ENCODE measurements around the gene SNTG2. TPM values are rescaled to one million over a fixed set of nuclear protein-coding genes. Genes with fewer than 3 reads are reported as not detected.
"Not testable (repeated sequence)": the region's sequence is repeated elsewhere in the genome, so short reads cannot be mapped to it uniquely, and the experiment has no call there.

The SNTG2 gene
- total and polyA plus RNA-seq, 9 donors = 0.17 to 5.7 (median 1.3) TPM; not detected in 1

DNA sequence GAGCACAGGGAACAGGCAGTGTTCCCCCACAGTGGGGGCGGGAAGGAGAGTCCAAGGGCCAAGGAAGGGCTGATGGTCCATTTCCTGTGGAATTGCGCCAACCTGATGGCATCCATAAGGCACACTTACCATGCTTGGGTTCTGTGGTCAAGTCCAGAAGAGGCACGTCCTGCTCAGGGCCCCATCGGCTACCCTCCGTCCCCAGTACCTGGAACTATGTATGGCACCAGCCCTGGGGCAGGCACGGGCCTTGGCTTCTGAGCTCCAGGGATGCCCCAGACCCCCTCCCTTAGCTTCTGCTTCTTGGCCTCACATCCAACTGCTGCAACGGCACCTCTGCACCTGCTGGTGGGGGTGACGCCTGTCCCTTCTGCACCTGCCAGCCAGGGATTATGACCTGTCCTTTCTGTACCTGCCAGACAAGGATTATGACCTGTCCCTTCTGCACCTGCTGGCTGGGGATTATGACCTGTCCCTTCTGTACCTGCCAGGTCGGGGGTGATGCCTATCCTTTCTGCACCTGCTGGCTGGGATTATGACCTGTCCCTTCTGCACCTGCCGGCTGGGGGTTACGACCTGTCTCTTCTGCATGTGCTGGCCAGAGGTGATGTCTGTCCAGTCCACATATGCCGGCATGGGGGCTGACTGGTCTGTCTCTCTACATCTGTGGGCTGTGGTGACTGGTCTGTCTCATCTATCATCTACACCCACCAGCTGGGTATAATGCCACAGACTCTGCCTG is 45.4 kb upstream of the SNTG2 start:
- DNase-seq = no peak
- no peaks in the 10 kb centered on the region for H3K9me3 ChIP-seq
- no peak for TF ChIP-seq EP300 (IDR thresholded peaks at IDR 0.05)
- TF ChIP-seq POLR2A (IDR thresholded peaks at IDR 0.05) = no peak
- TF ChIP-seq CTCF (IDR thresholded peaks at IDR 0.05) = no peak
- intact Hi-C loops (cut with DNase I) = no loop called here
- 82 to 88% (median 83%) methylated on average over 11 to 12 of the region's 12 CpGs for WGBS, 3 donors
- H3K27me3 ChIP-seq = no peaks in the 10 kb centered on the region
- no peak overlapping the region for H3K27ac ChIP-seq
- no peak overlapping the region for H3K4me3 ChIP-seq
- no peaks in the 10 kb centered on the region for H3K4me1 ChIP-seq (ENCODE audit: insufficient read depth)
- no peaks in the 10 kb centered on the region for H3K36me3 ChIP-seq

GRCh38 chr2:905833-906140 is 44.9 kb upstream of the SNTG2 start:
- WGBS, 3 donors = 92 to 95% (median 95%) methylated on average over 5 of the region's 5 CpGs
- no peaks in the 10 kb centered on the region for H3K36me3 ChIP-seq
- H3K4me1 ChIP-seq (ENCODE audit: insufficient read depth) = no peaks in the 10 kb centered on the region
- no peak for TF ChIP-seq EP300 (IDR thresholded peaks at IDR 0.05)
- no peak for TF ChIP-seq CTCF (IDR thresholded peaks at IDR 0.05)
- no peak overlapping the region for H3K4me3 ChIP-seq
- no peak overlapping the region for H3K27ac ChIP-seq
- intact Hi-C loops (cut with DNase I) = no loop called here
- no peaks in the 10 kb centered on the region for H3K27me3 ChIP-seq
- DNase-seq = no peak
- H3K9me3 ChIP-seq = no peaks in the 10 kb centered on the region

GRCh38 chr2:907706-908105 is 42.9 kb upstream of the SNTG2 start:
- no peaks in the 10 kb centered on the region for H3K27me3 ChIP-seq
- H3K4me3 ChIP-seq = no peak overlapping the region
- DNase-seq = no peak
- WGBS, 3 donors = 79 to 88% (median 82%) methylated on average over 7 of the region's 7 CpGs
- H3K9me3 ChIP-seq = no peaks in the 10 kb centered on the region
- no peaks in the 10 kb centered on the region for H3K4me1 ChIP-seq (ENCODE audit: insufficient read depth)
- intact Hi-C loops (cut with DNase I) = no loop called here
- no peak overlapping the region for H3K27ac ChIP-seq
- TF ChIP-seq EP300 (IDR thresholded peaks at IDR 0.05) = no peak
- TF ChIP-seq CTCF (IDR thresholded peaks at IDR 0.05) = no peak
- TF ChIP-seq POLR2A (IDR thresholded peaks at IDR 0.05) = no peak
- H3K36me3 ChIP-seq = no peaks in the 10 kb centered on the region

GRCh38 chr2:908568-908967 is 42.1 kb upstream of the SNTG2 start:
- Histone ChIP-seq H3K36me3 (no peaks in the 10 kb centered on the region), H3K4me1 (ENCODE audit: insufficient read depth) (no peaks in the 10 kb centered on the region), H3K27me3 (no peaks in the 10 kb centered on the region), H3K4me3 (no peak overlapping the region), H3K9me3 (no peaks in the 10 kb centered on the region), H3K27ac (no peak overlapping the region)
- WGBS, 3 donors = 72 to 81% (median 74%) methylated on average over 4 of the region's 4 CpGs
- no peak for TF ChIP-seq POLR2A (IDR thresholded peaks at IDR 0.05)
- TF ChIP-seq CTCF (IDR thresholded peaks at IDR 0.05) = no peak
- no peak for TF ChIP-seq EP300 (IDR thresholded peaks at IDR 0.05)
- intact Hi-C loops (cut with DNase I) = no loop called here
- no peak for DNase-seq

DNA sequence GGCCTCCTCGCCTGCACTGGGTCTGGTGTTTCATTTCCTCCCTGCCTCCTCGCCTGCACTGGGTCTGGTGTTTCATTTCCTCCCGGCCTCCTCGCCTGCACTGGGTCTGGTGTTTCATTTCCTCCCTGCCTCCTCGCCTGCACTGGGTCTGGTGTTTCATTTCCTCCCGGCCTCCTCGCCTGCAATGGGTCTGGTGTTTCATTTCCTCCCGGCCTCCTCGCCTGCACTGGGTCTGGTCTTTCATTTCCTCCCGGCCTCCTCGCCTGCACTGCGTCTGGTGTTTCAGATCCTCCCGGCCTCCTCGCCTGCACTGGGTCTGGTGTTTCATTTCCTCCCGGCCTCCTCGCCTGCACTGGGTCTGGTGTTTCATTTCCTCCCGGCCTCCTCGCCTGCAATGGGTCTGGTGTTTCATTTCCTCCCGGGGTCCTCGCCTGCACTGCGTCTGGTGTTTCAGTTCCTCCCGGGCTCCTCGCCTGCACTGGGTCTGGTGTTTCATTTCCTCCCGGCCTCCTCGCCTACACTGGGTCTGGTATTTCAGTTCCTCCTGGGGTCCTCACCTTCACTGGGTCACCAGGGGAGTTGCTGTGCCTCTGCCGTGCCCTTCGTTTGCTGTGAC is 40.8 kb upstream of the SNTG2 start:
- H3K9me3 ChIP-seq; H3K27ac ChIP-seq; intact Hi-C loops (cut with DNase I); H3K4me1 ChIP-seq (ENCODE audit: insufficient read depth); H3K36me3 ChIP-seq; DNase-seq; H3K4me3 ChIP-seq; H3K27me3 ChIP-seq: not testable (repeated sequence)
- WGBS, 3 donors = 88 to 90% (median 90%) methylated on average over 23 to 27 of the region's 27 CpGs
